HAP-1 (cell line): ENCODE measurements around the gene TWF2.

Source experiments
- DNase-seq, 2 experiments: peaks; one replicate each; pipeline ENCODE4 v3.0.0-alpha.2; 2016 to 2020; ENCODE audit warnings: low spot score in 2 of 2
- H3K27me3 ChIP-seq: fragments of 250-450 bp; sonication (Bioruptor Pico); 2 replicates; pipeline ENCODE4 v1.5.1; 2020; ENCODE audit warnings: low read depth, mild to moderate bottlenecking, moderate library complexity
- H3K36me3 ChIP-seq: fragments of 250-450 bp; sonication (Bioruptor Pico); replicated peaks from 2 replicates; pipeline ENCODE4 v1.5.1; 2020; ENCODE audit warnings: mild to moderate bottlenecking
- H3K4me1 ChIP-seq: fragments of 250-450 bp; sonication (Bioruptor Pico); 2 replicates; pipeline ENCODE4 v1.5.1; 2020; ENCODE audit warnings: mild to moderate bottlenecking
- H3K4me3 ChIP-seq: fragments of 250-450 bp; sonication (Bioruptor Pico); 2 replicates; pipeline ENCODE4 v1.5.1; 2020; ENCODE audit warnings: mild to moderate bottlenecking, moderate library complexity
- H3K9me3 ChIP-seq: fragments of 250-450 bp; sonication (Bioruptor Pico); 2 replicates; pipeline ENCODE4 v1.5.1; 2020; ENCODE audit warnings: mild to moderate bottlenecking, moderate library complexity
- in situ Hi-C: fragments of 300-500 bp; cut with MboI; formaldehyde crosslinking; loops from 3 replicates; pipeline ENCODE4 v1.14.3; 2020; ENCODE audit warnings: low sequenced_read_pairs, inconsistent platforms, mixed read lengths

Gene TWF2

GRCh38 chr3:52253314-52254304, 14.7 kb upstream of the TWF2 start:
- Histone ChIP-seq H3K4me3 (no peak overlapping the region), H3K9me3 (no peaks in the 10 kb centered on the region), H3K4me1 (no peaks in the 10 kb centered on the region), H3K36me3 (peaks cover 74% of the 10 kb centered on the region), H3K27me3 (no peaks in the 10 kb centered on the region)
- no peak for DNase-seq
- in situ Hi-C loops: loop anchor here (25.0 kb wide), 1 partner anchor 434 kb away; the partner anchor contains the start of genes GNL3 and PBRM1

GRCh38 chr3:52250122-52250521, 11.2 kb upstream of the TWF2 start:
- Histone ChIP-seq H3K4me3 (no peak overlapping the region), H3K9me3 (no peaks in the 10 kb centered on the region), H3K27me3 (no peaks in the 10 kb centered on the region), H3K36me3 (peaks cover 46% of the 10 kb centered on the region), H3K4me1 (peaks cover 3% of the 10 kb centered on the region)
- DNase-seq: no peak
- in situ Hi-C loops: loop anchor here (25.0 kb wide), 1 partner anchor 437 kb away; the partner anchor contains the start of genes GNL3 and PBRM1

- Histone ChIP-seq H3K36me3 (peaks cover 46% of the 10 kb centered on the region), H3K4me3 (no peak overlapping the region), H3K9me3 (no peaks in the 10 kb centered on the region), H3K4me1 (peaks cover 4% of the 10 kb centered on the region), H3K27me3 (no peaks in the 10 kb centered on the region)
- in situ Hi-C loops: loop anchor here (25.0 kb wide), 1 partner anchor 438 kb away; the partner anchor contains the start of genes GNL3 and PBRM1
- DNase-seq: no peak
These were observed 10.7 kb upstream of the TWF2 start for GRCh38 chr3:52249683-52250082.

GRCh38 chr3:52248816-52249547, 10.0 kb upstream of the TWF2 start:
- peaks cover 42% of the 10 kb centered on the region for H3K36me3 ChIP-seq
- peak in 1 of 2 experiments; percentile 34 for DNase-seq
- H3K9me3 ChIP-seq: no peaks in the 10 kb centered on the region
- no peaks in the 10 kb centered on the region for H3K27me3 ChIP-seq
- H3K4me1 ChIP-seq: peaks cover 4% of the 10 kb centered on the region
- H3K4me3 ChIP-seq: no peak overlapping the region
- in situ Hi-C loops: no loop called here

- no peaks in the 10 kb centered on the region for H3K27me3 ChIP-seq
- DNase-seq: no peak
- H3K4me3 ChIP-seq: no peak overlapping the region
- peaks cover 34% of the 10 kb centered on the region for H3K36me3 ChIP-seq
- no peaks in the 10 kb centered on the region for H3K9me3 ChIP-seq
- peaks cover 4% of the 10 kb centered on the region for H3K4me1 ChIP-seq
- in situ Hi-C loops: no loop called here
These were observed 9.2 kb upstream of the TWF2 start for GRCh38 chr3:52248165-52248541.

- Histone ChIP-seq H3K36me3 (peaks cover 29% of the 10 kb centered on the region), H3K4me3 (no peak overlapping the region), H3K9me3 (no peaks in the 10 kb centered on the region), H3K27me3 (no peaks in the 10 kb centered on the region), H3K4me1 (peaks cover 4% of the 10 kb centered on the region)
- no peak for DNase-seq
- in situ Hi-C loops: no loop called here
These were observed 8.6 kb upstream of the TWF2 start for GRCh38 chr3:52247409-52248164.

- Histone ChIP-seq H3K36me3 (peaks cover 22% of the 10 kb centered on the region), H3K9me3 (no peaks in the 10 kb centered on the region), H3K4me3 (no peak overlapping the region), H3K4me1 (peaks cover 4% of the 10 kb centered on the region), H3K27me3 (no peaks in the 10 kb centered on the region)
- in situ Hi-C loops: no loop called here
- no peak for DNase-seq
These were observed 7.9 kb upstream of the TWF2 start for GRCh38 chr3:52246728-52247408.

- H3K4me3 ChIP-seq: peak overlapping the region; percentile 33
- H3K27me3 ChIP-seq: no peaks in the 10 kb centered on the region
- no peak for DNase-seq
- H3K4me1 ChIP-seq: peaks cover 4% of the 10 kb centered on the region
- H3K36me3 ChIP-seq: peaks cover 16% of the 10 kb centered on the region
- in situ Hi-C loops: no loop called here
- H3K9me3 ChIP-seq: no peaks in the 10 kb centered on the region
These were observed 7.3 kb upstream of the TWF2 start for GRCh38 chr3:52246264-52246620.

GRCh38 chr3:52245322-52246263, 6.6 kb upstream of the TWF2 start, which contains the start of gene PPM1M:
PPM1M (plus strand) TSS chr3:52245759; CDS start chr3:52245825, 66 bp downstream.
- peak; percentile 63 to 83 for DNase-seq
- H3K36me3 ChIP-seq: peaks cover 16% of the 10 kb centered on the region
- peak within 1 kb of the TSS; percentile 33 for H3K4me3 ChIP-seq
- no peaks in the 10 kb centered on the region for H3K9me3 ChIP-seq
- peaks cover 5% of the 10 kb centered on the region for H3K4me1 ChIP-seq
- H3K27me3 ChIP-seq: no peaks in the 10 kb centered on the region
- in situ Hi-C loops: no loop called here

GRCh38 chr3:52243791-52244628, 5.1 kb upstream of the TWF2 start:
- Histone ChIP-seq H3K27me3 (no peaks in the 10 kb centered on the region), H3K4me1 (peaks cover 14% of the 10 kb centered on the region), H3K9me3 (no peaks in the 10 kb centered on the region), H3K4me3 (no peak overlapping the region), H3K36me3 (peaks cover 5% of the 10 kb centered on the region)
- DNase-seq: peak in 1 of 2 experiments; percentile 49
- in situ Hi-C loops: no loop called here

GRCh38 chr3:52242039-52242438, 3.1 kb upstream of the TWF2 start:
- Histone ChIP-seq H3K27me3 (no peaks in the 10 kb centered on the region), H3K36me3 (no peaks in the 10 kb centered on the region), H3K4me1 (peaks cover 28% of the 10 kb centered on the region), H3K4me3 (no peak overlapping the region), H3K9me3 (no peaks in the 10 kb centered on the region)
- no peak for DNase-seq
- in situ Hi-C loops: no loop called here
